MM.1S (cell line): ENCODE measurements around the gene FAF1.

ENCODE experiments used
- DNase-seq: peaks from one replicate; pipeline ENCODE4 v3.0.0-alpha.2; 2015
- H2AFZ ChIP-seq: fragments of 300-600 bp; sonication (generic); 2 replicates; pipeline ENCODE4 v1.6.0; 2016; ENCODE audit warnings: antibody characterized with exemption, low read length
- H3F3A ChIP-seq: fragments of 300-600 bp; sonication (generic); 2 replicates; pipeline ENCODE4 v1.6.1; 2016; ENCODE audit warnings: mild to moderate bottlenecking, antibody characterized with exemption, low read length, moderate library complexity, mixed read lengths; ENCODE audit not compliant: insufficient read depth
- H3K27ac ChIP-seq: fragments of 300-600 bp; sonication (generic); 2 replicates; pipeline ENCODE4 v1.5.1; 2016; ENCODE audit warnings: mild to moderate bottlenecking, low read length
- H3K27me3 ChIP-seq: fragments of 300-600 bp; sonication (generic); replicated peaks from 2 replicates; pipeline ENCODE4 v1.6.0; 2016; ENCODE audit warnings: low read length; ENCODE audit not compliant: insufficient read depth
- H3K36me3 ChIP-seq: fragments of 300-600 bp; sonication (generic); replicated peaks from 2 replicates; pipeline ENCODE4 v1.6.1; 2016; ENCODE audit warnings: mild to moderate bottlenecking, low read length, mixed read lengths; ENCODE audit not compliant: insufficient read depth
- H3K4me1 ChIP-seq: fragments of 300-600 bp; sonication (generic); 2 replicates; pipeline ENCODE4 v1.6.1; 2016; ENCODE audit warnings: low read length, mixed read lengths
- H3K4me2 ChIP-seq: fragments of 300-600 bp; sonication (generic); 2 replicates; pipeline ENCODE4 v1.6.0; 2016; ENCODE audit warnings: low read depth, low read length
- H3K4me3 ChIP-seq: fragments of 300-600 bp; sonication (generic); 2 replicates; pipeline ENCODE4 v1.5.1; 2016; ENCODE audit warnings: low read length, mixed read lengths
- H3K79me2 ChIP-seq: fragments of 300-600 bp; sonication (generic); 2 replicates; pipeline ENCODE4 v1.6.1; 2016; ENCODE audit warnings: mixed run types, low read length, mixed read lengths
- H3K9ac ChIP-seq: fragments of 300-600 bp; sonication (generic); 2 replicates; pipeline ENCODE4 v1.6.1; 2016; ENCODE audit warnings: low read length, mixed read lengths
- H3K9me2 ChIP-seq: fragments of 300-600 bp; sonication (generic); replicated peaks from 2 replicates; pipeline ENCODE4 v1.6.1; 2016; ENCODE audit warnings: mild to moderate bottlenecking, low read length, mixed read lengths; ENCODE audit not compliant: insufficient read depth
- H3K9me3 ChIP-seq: fragments of 300-600 bp; sonication (generic); replicated peaks from 2 replicates; pipeline ENCODE4 v1.6.1; 2016; ENCODE audit warnings: mild to moderate bottlenecking, low read length, mixed read lengths; ENCODE audit not compliant: insufficient read depth
- H4K20me1 ChIP-seq: fragments of 300-600 bp; sonication (generic); 2 replicates; pipeline ENCODE4 v1.6.1; 2016; ENCODE audit warnings: mild to moderate bottlenecking, low read length, moderate library complexity, mixed read lengths; ENCODE audit not compliant: insufficient read depth
- EZH2 ChIP-seq: fragments of 300-600 bp; sonication (generic); optimal IDR thresholded peaks from 2 replicates; pipeline ENCODE3; 2017; ENCODE audit warnings: low read depth, mild to moderate bottlenecking, antibody characterized with exemption, low read length, mixed read lengths
- EZH2phosphoT487 ChIP-seq: fragments of 300-600 bp; sonication (generic); IDR thresholded peaks from 2 replicates; pipeline ENCODE4 v1.6.1; 2018; ENCODE audit warnings: antibody characterized with exemption, low read length
- TF ChIP-seq, protein P1 (sequence below): fragments of 300-600 bp; sonication (generic); IDR thresholded peaks from 2 replicates; pipeline ENCODE4 v1.5.1; 2016; ENCODE audit warnings: antibody characterized with exemption, low read length, mixed read lengths

FAF1 gene

DNA sequence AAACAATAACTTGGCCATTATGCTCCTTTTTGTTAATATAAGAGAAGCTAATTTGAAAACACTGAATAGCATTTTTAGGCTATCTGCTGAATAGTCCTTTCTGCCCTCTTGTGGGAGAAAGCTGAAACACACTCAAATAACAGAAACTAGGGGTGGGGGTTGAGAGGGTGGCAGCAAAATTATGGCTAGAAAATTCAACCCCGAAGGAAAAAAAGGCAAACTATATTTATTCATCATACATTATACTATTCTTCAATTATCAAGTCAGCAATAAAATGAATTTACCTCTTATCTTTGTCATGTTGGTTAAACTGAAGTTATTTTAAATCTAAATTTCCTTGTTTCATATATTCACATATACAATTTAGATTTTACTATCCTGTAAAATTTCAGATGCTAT lies 255.9 kb downstream of the FAF1 start:
- no peaks in the 10 kb centered on the region for H3K4me1 ChIP-seq
- H3K4me2 ChIP-seq = no peak overlapping the region
- no peak overlapping the region for H3K9ac ChIP-seq
- no peak overlapping the region for H2AFZ ChIP-seq
- H3K27me3 ChIP-seq = no peaks in the 10 kb centered on the region
- no peak for DNase-seq
- no peaks in the 10 kb centered on the region for H3K36me3 ChIP-seq
- no peaks in the 10 kb centered on the region for H3K79me2 ChIP-seq
- no peak overlapping the region for H3K27ac ChIP-seq
- no peaks in the 10 kb centered on the region for H4K20me1 ChIP-seq
- TF ChIP-seq, protein P1, sequence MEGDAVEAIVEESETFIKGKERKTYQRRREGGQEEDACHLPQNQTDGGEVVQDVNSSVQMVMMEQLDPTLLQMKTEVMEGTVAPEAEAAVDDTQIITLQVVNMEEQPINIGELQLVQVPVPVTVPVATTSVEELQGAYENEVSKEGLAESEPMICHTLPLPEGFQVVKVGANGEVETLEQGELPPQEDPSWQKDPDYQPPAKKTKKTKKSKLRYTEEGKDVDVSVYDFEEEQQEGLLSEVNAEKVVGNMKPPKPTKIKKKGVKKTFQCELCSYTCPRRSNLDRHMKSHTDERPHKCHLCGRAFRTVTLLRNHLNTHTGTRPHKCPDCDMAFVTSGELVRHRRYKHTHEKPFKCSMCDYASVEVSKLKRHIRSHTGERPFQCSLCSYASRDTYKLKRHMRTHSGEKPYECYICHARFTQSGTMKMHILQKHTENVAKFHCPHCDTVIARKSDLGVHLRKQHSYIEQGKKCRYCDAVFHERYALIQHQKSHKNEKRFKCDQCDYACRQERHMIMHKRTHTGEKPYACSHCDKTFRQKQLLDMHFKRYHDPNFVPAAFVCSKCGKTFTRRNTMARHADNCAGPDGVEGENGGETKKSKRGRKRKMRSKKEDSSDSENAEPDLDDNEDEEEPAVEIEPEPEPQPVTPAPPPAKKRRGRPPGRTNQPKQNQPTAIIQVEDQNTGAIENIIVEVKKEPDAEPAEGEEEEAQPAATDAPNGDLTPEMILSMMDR = peak; percentile 47
- no peak for TF ChIP-seq EZH2
- H3K4me3 ChIP-seq = no peak overlapping the region
- H3K9me3 ChIP-seq = no peaks in the 10 kb centered on the region
- no peaks in the 10 kb centered on the region for H3K9me2 ChIP-seq
- no peaks in the 10 kb centered on the region for H3F3A ChIP-seq

DNA sequence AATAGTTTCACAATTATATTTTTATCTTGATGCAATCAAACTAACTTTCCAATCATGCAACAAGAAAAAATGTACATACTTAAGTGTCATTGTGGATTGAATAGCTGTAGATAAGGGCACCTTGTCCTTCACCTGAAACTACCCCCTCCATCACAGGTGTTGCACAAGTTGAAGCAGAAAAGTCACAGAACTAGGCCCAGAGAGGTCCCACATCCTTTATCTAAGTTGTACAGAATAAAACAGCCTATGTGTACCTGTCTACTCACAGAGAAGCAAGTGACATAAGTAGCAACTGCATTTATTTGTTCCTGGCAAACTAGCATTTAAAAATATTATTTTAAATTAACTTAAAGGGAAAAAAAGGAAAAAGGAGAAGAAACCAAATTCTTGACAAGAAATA lies 256.8 kb downstream of the FAF1 start:
- Histone ChIP-seq H3K27ac (no peak overlapping the region), H3F3A (no peaks in the 10 kb centered on the region)

DNA sequence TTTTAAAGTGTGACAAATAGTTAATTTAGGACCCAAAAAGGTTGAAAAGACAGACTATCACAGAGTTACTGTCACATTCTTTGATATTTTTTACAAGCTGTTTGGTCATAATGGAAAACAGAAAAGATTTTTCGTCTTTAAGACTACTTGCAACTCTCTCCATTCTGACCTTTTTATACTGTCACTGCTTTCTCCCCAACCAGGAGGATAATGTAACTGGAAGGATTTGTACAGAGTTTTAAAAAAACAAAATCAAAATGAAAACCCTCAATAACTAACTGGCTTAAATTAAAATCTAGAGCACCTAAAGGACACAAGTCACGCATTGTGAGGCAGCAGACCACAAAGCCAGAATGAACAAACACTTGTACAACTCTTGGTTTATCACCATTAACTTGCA lies 257.7 kb downstream of the FAF1 start:
- no peak overlapping the region for H3K4me2 ChIP-seq
- H3K79me2 ChIP-seq = no peaks in the 10 kb centered on the region
- no peak for DNase-seq
- H3K9me3 ChIP-seq = no peaks in the 10 kb centered on the region
- H3K36me3 ChIP-seq = no peaks in the 10 kb centered on the region
- no peaks in the 10 kb centered on the region for H4K20me1 ChIP-seq
- H2AFZ ChIP-seq = no peak overlapping the region
- H3F3A ChIP-seq = no peaks in the 10 kb centered on the region
- H3K9ac ChIP-seq = no peak overlapping the region
- TF ChIP-seq, protein P1 = no peak
- TF ChIP-seq EZH2phosphoT487 = no peak
- no peak for TF ChIP-seq EZH2
- H3K27me3 ChIP-seq = no peaks in the 10 kb centered on the region
- H3K4me1 ChIP-seq = no peaks in the 10 kb centered on the region
- no peak overlapping the region for H3K27ac ChIP-seq
- no peak overlapping the region for H3K4me3 ChIP-seq
- no peaks in the 10 kb centered on the region for H3K9me2 ChIP-seq

More for the DNA sequence above, 256.8 kb downstream of the FAF1 start:
- H4K20me1 ChIP-seq = no peaks in the 10 kb centered on the region
- no peak overlapping the region for H3K4me2 ChIP-seq
- DNase-seq = no peak
- no peaks in the 10 kb centered on the region for H3K36me3 ChIP-seq
- H3K4me1 ChIP-seq = no peaks in the 10 kb centered on the region
- no peaks in the 10 kb centered on the region for H3K9me2 ChIP-seq
- no peaks in the 10 kb centered on the region for H3K9me3 ChIP-seq
- no peak overlapping the region for H3K4me3 ChIP-seq
- no peaks in the 10 kb centered on the region for H3K79me2 ChIP-seq
- H3K9ac ChIP-seq = no peak overlapping the region
- no peak for TF ChIP-seq EZH2
- TF ChIP-seq, protein P1 = no peak
- no peak for TF ChIP-seq EZH2phosphoT487
- no peaks in the 10 kb centered on the region for H3K27me3 ChIP-seq
- H2AFZ ChIP-seq = no peak overlapping the region
